Type B pancreatic cell (in vitro differentiated cells): ENCODE measurements around the gene DYRK3. TPM values are rescaled to one million over a fixed set of nuclear protein-coding genes. Genes with fewer than 3 reads are reported as not detected.
A peak's percentile ranks its signal among the peaks of the same experiment; 100 is the strongest.

Source experiments
- DNase-seq: peaks from one replicate; pipeline ENCODE4 v3.0.0; 2021; ENCODE audit warnings: mixed read lengths; ENCODE audit not compliant: unreplicated experiment; ENCODE audit errors: extremely low spot score
- H3K27ac Mint-ChIP-seq: 2 replicates; pipeline ENCODE4 v1.8.0; 2021; ENCODE audit warnings: mild to moderate bottlenecking, mixed read lengths
- H3K27me3 Mint-ChIP-seq: 2 replicates; pipeline ENCODE4 v1.8.0; 2021; ENCODE audit warnings: mixed read lengths
- H3K36me3 Mint-ChIP-seq: 2 replicates; pipeline ENCODE4 v1.8.0; 2021; ENCODE audit warnings: mixed read lengths
- H3K4me1 Mint-ChIP-seq: one replicate; pipeline ENCODE4 v1.8.0; 2021; ENCODE audit warnings: mixed read lengths; ENCODE audit not compliant: unreplicated experiment
- H3K4me3 Mint-ChIP-seq: 2 replicates; pipeline ENCODE4 v1.8.0; 2021; ENCODE audit warnings: mild to moderate bottlenecking, mixed read lengths
- H3K9me3 Mint-ChIP-seq: 2 replicates; pipeline ENCODE4 v1.8.0; 2021; ENCODE audit warnings: mixed read lengths
- CTCF ChIP-seq: fragments of 200-600 bp; sonication (generic); conservative IDR thresholded peaks from 2 replicates; pipeline ENCODE4 v1.5.0; 2021; ENCODE audit warnings: antibody characterized with exemption, mild to moderate bottlenecking
- total RNA-seq: library from RNA; stranded (reverse); gene quantifications from 2 replicates; pipeline ENCODE4 v1.2.1, GENCODE V29; 2021; ENCODE audit warnings: low replicate concordance

The DYRK3 gene
- total RNA-seq, 1 donor from 2014 or later, result 7.2 TPM

- Mint-ChIP-seq H3K4me3 (no peak overlapping the region), H3K27ac (peak overlapping the region; percentile 65)
Measured at GRCh38 chr1:206590025-206590758, 45.1 kb upstream of the DYRK3 start.

GRCh38 chr1:206591226-206591625, 44.1 kb upstream of the DYRK3 start:
- H3K4me1 Mint-ChIP-seq, result peaks cover 8% of the 10 kb centered on the region
- H3K36me3 Mint-ChIP-seq, result peaks cover 32% of the 10 kb centered on the region
- no peak for DNase-seq
- no peaks in the 10 kb centered on the region for H3K27me3 Mint-ChIP-seq
- H3K4me3 Mint-ChIP-seq, result no peak overlapping the region
- no peak overlapping the region for H3K27ac Mint-ChIP-seq
- H3K9me3 Mint-ChIP-seq, result no peaks in the 10 kb centered on the region
- no peak for TF ChIP-seq CTCF

More at GRCh38 chr1:206590025-206590758, 45.1 kb upstream of the DYRK3 start:
- peak; percentile 55 for TF ChIP-seq CTCF
- DNase-seq, result no peak
- Mint-ChIP-seq H3K27me3 (no peaks in the 10 kb centered on the region), H3K9me3 (no peaks in the 10 kb centered on the region), H3K36me3 (peaks cover 32% of the 10 kb centered on the region), H3K4me1 (peaks cover 8% of the 10 kb centered on the region)

- H3K4me1 Mint-ChIP-seq, result peaks cover 8% of the 10 kb centered on the region
Measured at GRCh38 chr1:206591696-206592095, 43.6 kb upstream of the DYRK3 start.

GRCh38 chr1:206593351-206593925, 41.9 kb upstream of the DYRK3 start:
- H3K36me3 Mint-ChIP-seq, result peaks cover 39% of the 10 kb centered on the region

More at GRCh38 chr1:206591696-206592095, 43.6 kb upstream of the DYRK3 start:
- no peak for DNase-seq
- no peaks in the 10 kb centered on the region for H3K9me3 Mint-ChIP-seq
- peaks cover 33% of the 10 kb centered on the region for H3K36me3 Mint-ChIP-seq
- no peak for TF ChIP-seq CTCF
- no peak overlapping the region for H3K4me3 Mint-ChIP-seq
- no peaks in the 10 kb centered on the region for H3K27me3 Mint-ChIP-seq
- H3K27ac Mint-ChIP-seq, result no peak overlapping the region

GRCh38 chr1:206595581-206596318, 39.6 kb upstream of the DYRK3 start:
- no peaks in the 10 kb centered on the region for H3K9me3 Mint-ChIP-seq
- DNase-seq, result no peak
- no peaks in the 10 kb centered on the region for H3K4me1 Mint-ChIP-seq
- H3K27ac Mint-ChIP-seq, result no peak overlapping the region
- peaks cover 32% of the 10 kb centered on the region for H3K36me3 Mint-ChIP-seq
- no peaks in the 10 kb centered on the region for H3K27me3 Mint-ChIP-seq
- no peak overlapping the region for H3K4me3 Mint-ChIP-seq
- no peak for TF ChIP-seq CTCF

More at GRCh38 chr1:206593351-206593925, 41.9 kb upstream of the DYRK3 start:
- no peak overlapping the region for H3K4me3 Mint-ChIP-seq
- no peak overlapping the region for H3K27ac Mint-ChIP-seq
- no peaks in the 10 kb centered on the region for H3K9me3 Mint-ChIP-seq
- no peak for DNase-seq
- H3K4me1 Mint-ChIP-seq, result no peaks in the 10 kb centered on the region
- TF ChIP-seq CTCF, result no peak
- no peaks in the 10 kb centered on the region for H3K27me3 Mint-ChIP-seq
